Measurements from ENCODE around the gene GPR6. TPM values are rescaled to one million over a fixed set of nuclear protein-coding genes. Genes with fewer than 3 reads are reported as not detected.

Gene GPR6
- total and polyA plus RNA-seq, 2 donors (not counting 1 experiment from before 2014, with no cell fraction given), result not detected

DNA sequence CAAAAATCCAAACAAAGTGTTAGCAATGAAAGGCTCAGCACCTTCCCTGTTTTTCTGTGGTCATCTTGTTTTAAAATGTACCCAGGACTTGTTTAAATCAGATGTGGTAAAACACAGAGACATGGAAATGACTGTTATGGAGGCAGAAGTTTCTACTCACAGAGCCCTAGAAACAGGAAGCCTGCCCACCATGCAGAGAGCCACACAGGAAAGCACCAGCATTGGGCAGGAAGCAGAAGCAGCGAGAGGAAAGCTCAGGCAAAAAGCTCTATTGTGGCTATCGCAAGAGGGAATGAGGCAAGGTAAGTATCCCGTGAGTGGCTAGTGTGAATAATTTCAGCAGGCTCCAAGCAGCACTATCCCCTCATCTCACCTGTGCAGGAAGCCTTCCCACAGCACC lies 42.8 kb downstream of the GPR6 start:
- H3K27ac ChIP-seq (ENCODE audit: insufficient read depth, low read length), result no peak overlapping the region
- no peaks in the 10 kb centered on the region for H3K9me3 ChIP-seq (ENCODE audit: control insufficient read depth, insufficient read depth, low read depth, low read length)
- no peak overlapping the region for H3K4me2 ChIP-seq (ENCODE audit: extremely low read depth, insufficient read depth, low read length)
- H3K36me3 ChIP-seq (ENCODE audit: control insufficient read depth, insufficient read depth, low read length), result no peaks in the 10 kb centered on the region
- H3K4me1 ChIP-seq (ENCODE audit: control insufficient read depth, extremely low read depth, insufficient read depth, low read length), result no peaks in the 10 kb centered on the region
- no peaks in the 10 kb centered on the region for H4K20me1 ChIP-seq (ENCODE audit: control insufficient read depth, extremely low read depth, insufficient read depth, low read length)
- peaks cover 2% of the 10 kb centered on the region for H3K27me3 ChIP-seq (ENCODE audit: control insufficient read depth, insufficient read depth, low read length)
- no peak overlapping the region for H2AFZ ChIP-seq (ENCODE audit: low read length)
- no peak for DNase-seq (ENCODE audit: low read depth in 2 of 2)
- H3K79me2 ChIP-seq (ENCODE audit: control insufficient read depth, insufficient read depth, low read length), result no peaks in the 10 kb centered on the region
- no peak overlapping the region for H3K4me3 ChIP-seq (replicated peaks in 1 of 4; ENCODE audit: control extremely low read depth in 1 of 4, insufficient read depth in 1 of 4, low read depth in 3 of 4, low read length in 4 of 4)
- TF ChIP-seq, protein P1, sequence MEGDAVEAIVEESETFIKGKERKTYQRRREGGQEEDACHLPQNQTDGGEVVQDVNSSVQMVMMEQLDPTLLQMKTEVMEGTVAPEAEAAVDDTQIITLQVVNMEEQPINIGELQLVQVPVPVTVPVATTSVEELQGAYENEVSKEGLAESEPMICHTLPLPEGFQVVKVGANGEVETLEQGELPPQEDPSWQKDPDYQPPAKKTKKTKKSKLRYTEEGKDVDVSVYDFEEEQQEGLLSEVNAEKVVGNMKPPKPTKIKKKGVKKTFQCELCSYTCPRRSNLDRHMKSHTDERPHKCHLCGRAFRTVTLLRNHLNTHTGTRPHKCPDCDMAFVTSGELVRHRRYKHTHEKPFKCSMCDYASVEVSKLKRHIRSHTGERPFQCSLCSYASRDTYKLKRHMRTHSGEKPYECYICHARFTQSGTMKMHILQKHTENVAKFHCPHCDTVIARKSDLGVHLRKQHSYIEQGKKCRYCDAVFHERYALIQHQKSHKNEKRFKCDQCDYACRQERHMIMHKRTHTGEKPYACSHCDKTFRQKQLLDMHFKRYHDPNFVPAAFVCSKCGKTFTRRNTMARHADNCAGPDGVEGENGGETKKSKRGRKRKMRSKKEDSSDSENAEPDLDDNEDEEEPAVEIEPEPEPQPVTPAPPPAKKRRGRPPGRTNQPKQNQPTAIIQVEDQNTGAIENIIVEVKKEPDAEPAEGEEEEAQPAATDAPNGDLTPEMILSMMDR (conservative IDR thresholded peaks at IDR 0.05 in 1 of 2, IDR thresholded peaks at IDR 0.05 in 1 of 2; ENCODE audit: low read depth in 1 of 2, low read length in 2 of 2), result no peak
- TF ChIP-seq EZH2 (IDR thresholded peaks at IDR 0.05; ENCODE audit: low read length, missing control alignments), result no peak
- no peak overlapping the region for H3K9ac ChIP-seq (ENCODE audit: insufficient read depth, low read length)

DNA sequence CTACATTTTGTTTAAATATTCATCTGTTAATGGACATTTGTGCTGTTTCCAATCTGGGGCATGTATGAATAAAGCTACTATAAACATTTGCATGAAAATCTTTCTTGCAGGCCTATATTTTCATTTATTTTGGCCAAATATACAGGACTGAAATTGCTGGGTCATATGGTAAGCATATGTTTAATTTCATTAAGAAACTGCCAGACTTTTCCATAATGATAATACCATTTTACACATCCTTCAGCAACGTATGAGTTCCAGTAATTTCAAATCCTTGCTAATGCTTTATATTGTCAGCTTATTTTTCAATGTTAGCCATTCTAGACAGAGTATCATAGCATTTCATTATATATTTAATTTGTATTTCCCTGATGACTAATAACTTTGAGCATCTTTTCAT lies 51.0 kb downstream of the GPR6 start:
- Histone ChIP-seq H3K4me3 (replicated peaks in 1 of 4; ENCODE audit: control extremely low read depth in 1 of 4, insufficient read depth in 1 of 4, low read depth in 3 of 4, low read length in 4 of 4) (no peak overlapping the region), H3K27ac (ENCODE audit: insufficient read depth, low read length) (no peak overlapping the region), H3K9ac (ENCODE audit: insufficient read depth, low read length) (no peak overlapping the region), H3K4me2 (ENCODE audit: extremely low read depth, insufficient read depth, low read length) (no peak overlapping the region), H2AFZ (ENCODE audit: low read length) (no peak overlapping the region), H3K79me2 (ENCODE audit: control insufficient read depth, insufficient read depth, low read length) (no peaks in the 10 kb centered on the region), H3K9me3 (ENCODE audit: control insufficient read depth, insufficient read depth, low read depth, low read length) (no peaks in the 10 kb centered on the region), H3K27me3 (ENCODE audit: control insufficient read depth, insufficient read depth, low read length) (no peaks in the 10 kb centered on the region), H4K20me1 (ENCODE audit: control insufficient read depth, extremely low read depth, insufficient read depth, low read length) (no peaks in the 10 kb centered on the region), H3K4me1 (ENCODE audit: control insufficient read depth, extremely low read depth, insufficient read depth, low read length) (no peaks in the 10 kb centered on the region), H3K36me3 (ENCODE audit: control insufficient read depth, insufficient read depth, low read length) (no peaks in the 10 kb centered on the region)
- no peak for TF ChIP-seq EZH2 (IDR thresholded peaks at IDR 0.05; ENCODE audit: low read length, missing control alignments)
- TF ChIP-seq, protein P1 (conservative IDR thresholded peaks at IDR 0.05 in 1 of 2, IDR thresholded peaks at IDR 0.05 in 1 of 2; ENCODE audit: low read depth in 1 of 2, low read length in 2 of 2), result no peak
- no peak for DNase-seq (ENCODE audit: low read depth in 2 of 2)

Other genes starting within 250 kb of the GPR6 start
- gene WASF1, start 201.4 kb downstream of the GPR6 start, total RNA-seq, result 8.5 and 13.2 TPM in 2 replicates
- 28.2 and 37.7 TPM in 2 replicates for gene WASF1, start 201.4 kb downstream of the GPR6 start, polyA plus RNA-seq
- 20.3 and 22.1 TPM in 2 replicates for gene CDC40, start 202.1 kb downstream of the GPR6 start, total RNA-seq
- gene CDC40, start 202.1 kb downstream of the GPR6 start, polyA plus RNA-seq, result 16.4 and 21.5 TPM in 2 replicates